Keratinocyte (primary cell): ENCODE data around the gene CHMP2A. TPM values are rescaled to one million over a fixed set of nuclear protein-coding genes. Genes with fewer than 3 reads are reported as not detected.

ENCODE experiments used
- DNase-seq: peaks from one replicate; pipeline ENCODE4 v3.0.0-alpha.2; 2011; ENCODE audit warnings: low read depth, missing footprints, low spot score
- FAIRE-seq: peaks from 2 replicates; lab custom pipeline; 2011; peaks lifted over from hg19 to GRCh38; lab: Jason Lieb, UNC
- H2AFZ ChIP-seq: 2 replicates; pipeline ENCODE4 v1.6.0; 2012; ENCODE audit warnings: low read length, control low read depth, inconsistent platforms; ENCODE audit not compliant: control insufficient read depth
- H3K27ac ChIP-seq: 2 replicates; pipeline ENCODE4 v1.5.1; 2011; ENCODE audit warnings: low read length; ENCODE audit not compliant: control insufficient read depth, insufficient read depth
- H3K27me3 ChIP-seq: 3 replicates; pipeline ENCODE4 v1.6.0; 2011; ENCODE audit warnings: low read length; ENCODE audit not compliant: control insufficient read depth, insufficient read depth; ENCODE audit errors: extremely low read depth
- H3K36me3 ChIP-seq, 2 experiments: 2 replicates in 1 of 2; 3 replicates in 1 of 2; pipeline ENCODE4 v1.5.1; 2011; ENCODE audit warnings: low read length in 2 of 2, mild to moderate bottlenecking in 1 of 2; ENCODE audit not compliant: control insufficient read depth in 2 of 2, insufficient read depth in 2 of 2; ENCODE audit errors: extremely low read depth in 1 of 2
- H3K4me1 ChIP-seq: 3 replicates; pipeline ENCODE4 v1.5.1; 2011; ENCODE audit warnings: low read length; ENCODE audit not compliant: control insufficient read depth, insufficient read depth; ENCODE audit errors: extremely low read depth
- H3K4me2 ChIP-seq: 3 replicates; pipeline ENCODE4 v1.6.0; 2011; ENCODE audit warnings: low read depth, low read length; ENCODE audit not compliant: control insufficient read depth, insufficient read depth; ENCODE audit errors: extremely low read depth
- H3K4me3 ChIP-seq, 3 experiments: fragments of 200-600 bp in 1 of 3; sonication (generic) in 1 of 3; 2 replicates in 2 of 3; 3 replicates in 1 of 3; pipeline ENCODE4 v1.5.1; 2011 to 2016; ENCODE audit warnings: low read length in 3 of 3, mild to moderate bottlenecking in 3 of 3, control low read depth in 2 of 3, inconsistent platforms in 1 of 3, low read depth in 1 of 3, mixed read lengths in 1 of 3, mixed run types in 1 of 3, moderate library complexity in 1 of 3; ENCODE audit not compliant: control insufficient read depth in 2 of 3, insufficient read depth in 2 of 3; ENCODE audit errors: extremely low read depth in 1 of 3
- H3K79me2 ChIP-seq: 2 replicates; pipeline ENCODE4 v1.6.0; 2012; ENCODE audit warnings: low read length; ENCODE audit not compliant: control insufficient read depth, insufficient read depth
- H3K9ac ChIP-seq: 3 replicates; pipeline ENCODE4 v1.6.0; 2011; ENCODE audit warnings: low read length; ENCODE audit not compliant: control insufficient read depth, insufficient read depth; ENCODE audit errors: extremely low read depth
- H3K9me1 ChIP-seq: 3 replicates; pipeline ENCODE4 v1.6.0; 2011; ENCODE audit warnings: low read length; ENCODE audit not compliant: control insufficient read depth, insufficient read depth; ENCODE audit errors: extremely low read depth
- H3K9me3 ChIP-seq: 2 replicates; pipeline ENCODE4 v1.5.1; 2012; ENCODE audit warnings: low read depth, low read length; ENCODE audit not compliant: control insufficient read depth
- H4K20me1 ChIP-seq: 3 replicates; pipeline ENCODE4 v1.6.0; 2011; ENCODE audit warnings: low read length; ENCODE audit not compliant: control insufficient read depth, insufficient read depth; ENCODE audit errors: extremely low read depth
- EZH2 ChIP-seq: IDR thresholded peaks from one replicate; pipeline ENCODE4 v1.6.1; 2012; ENCODE audit warnings: inconsistent platforms, mild to moderate bottlenecking, low read length, moderate library complexity
- dilution Hi-C: fragments of 300-500 bp; cut with MboI; formaldehyde crosslinking; loops from one replicate; pipeline ENCODE4 v1.7.0; 2020; ENCODE audit warnings: low sequenced_read_pairs; ENCODE audit not compliant: extremely low pct_ligation_motif_present
- polyA plus RNA-seq, 5 experiments: library from polyadenylated mRNA; depleted of rRNA in 3 of 5; stranded (reverse) in 3 of 5; stranded (forward) in 1 of 5; unstranded in 1 of 5; fragments of >200 nt; gene quantifications; 1 replicate in 1 of 5; 2 replicates in 3 of 5; 3 replicates in 1 of 5; pipeline versions ENCODE4 v1.2.1 to v1.2.3, GENCODE V29; 2011 to 2012; ENCODE audit warnings: missing spikeins in 2 of 5, low read depth in 1 of 5, low replicate concordance in 1 of 5
- TF ChIP-seq, protein P1 (sequence below), 3 experiments: IDR thresholded peaks in 1 of 3; conservative IDR thresholded peaks in 1 of 3; optimal IDR thresholded peaks in 1 of 3; 2 replicates in 2 of 3; 3 replicates in 1 of 3; pipeline versions ENCODE3 to v1.5.1; 2011; ENCODE audit warnings: low read length in 3 of 3, mild to moderate bottlenecking in 3 of 3, moderate library complexity in 2 of 3, control low read depth in 1 of 3, inconsistent platforms in 1 of 3; ENCODE audit not compliant: insufficient read depth in 2 of 3; ENCODE audit errors: extremely low read depth in 1 of 3

Gene CHMP2A
- polyA plus RNA-seq, 1 donor (not counting 4 experiments of a cell fraction or from before 2014, with no cell fraction given) = 115 TPM

DNA sequence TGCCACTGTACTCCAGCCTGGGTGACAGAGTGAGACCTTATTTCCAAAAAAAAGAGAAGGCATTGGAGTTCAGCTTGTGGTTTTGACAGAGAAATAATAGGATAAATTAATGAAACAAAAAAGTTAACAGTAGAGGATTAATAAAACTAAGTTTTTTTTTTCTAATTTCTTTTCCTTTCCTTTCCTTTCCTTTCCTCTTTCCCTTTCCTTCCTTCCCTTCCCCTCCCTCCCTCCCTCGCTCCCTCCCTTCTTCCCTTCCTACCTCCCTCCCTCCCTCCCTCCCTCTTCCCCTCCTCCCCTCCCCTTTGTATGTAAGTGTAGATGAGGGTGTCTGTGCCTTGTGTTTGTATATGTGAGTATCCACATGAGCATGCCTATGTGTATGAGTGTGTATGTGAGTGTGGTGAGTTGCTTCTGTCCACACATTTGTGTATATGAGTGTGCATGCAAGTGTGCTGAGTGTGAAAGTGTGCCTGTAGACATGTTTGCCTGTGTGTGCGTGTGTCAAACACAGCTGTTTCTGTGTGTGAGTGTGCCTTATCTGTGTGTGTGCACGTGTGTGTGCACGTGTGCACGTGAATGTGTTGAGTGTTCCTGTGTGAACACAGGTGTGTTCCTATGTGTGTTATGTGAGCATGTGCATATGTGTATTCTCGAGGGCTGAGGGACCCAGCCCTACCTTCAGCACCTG, 30.7 kb upstream of the CHMP2A start:
- Histone ChIP-seq H3K4me2 (no peak overlapping the region), H3K79me2 (peaks cover 3% of the 10 kb centered on the region), H3K4me1 (no peaks in the 10 kb centered on the region), H3K27ac (no peak overlapping the region), H3K4me3 (no peak overlapping the region), H3K9me3 (no peaks in the 10 kb centered on the region), H4K20me1 (no peaks in the 10 kb centered on the region), H3K9me1 (peaks cover 2% of the 10 kb centered on the region), H3K27me3 (no peaks in the 10 kb centered on the region), H3K9ac (no peak overlapping the region), H2AFZ (no peak overlapping the region), H3K36me3 (peaks cover 5 to 16% of the 10 kb centered on the region in 2 experiments)
- no peak for DNase-seq
- TF ChIP-seq EZH2 = no peak
- TF ChIP-seq, protein P1, sequence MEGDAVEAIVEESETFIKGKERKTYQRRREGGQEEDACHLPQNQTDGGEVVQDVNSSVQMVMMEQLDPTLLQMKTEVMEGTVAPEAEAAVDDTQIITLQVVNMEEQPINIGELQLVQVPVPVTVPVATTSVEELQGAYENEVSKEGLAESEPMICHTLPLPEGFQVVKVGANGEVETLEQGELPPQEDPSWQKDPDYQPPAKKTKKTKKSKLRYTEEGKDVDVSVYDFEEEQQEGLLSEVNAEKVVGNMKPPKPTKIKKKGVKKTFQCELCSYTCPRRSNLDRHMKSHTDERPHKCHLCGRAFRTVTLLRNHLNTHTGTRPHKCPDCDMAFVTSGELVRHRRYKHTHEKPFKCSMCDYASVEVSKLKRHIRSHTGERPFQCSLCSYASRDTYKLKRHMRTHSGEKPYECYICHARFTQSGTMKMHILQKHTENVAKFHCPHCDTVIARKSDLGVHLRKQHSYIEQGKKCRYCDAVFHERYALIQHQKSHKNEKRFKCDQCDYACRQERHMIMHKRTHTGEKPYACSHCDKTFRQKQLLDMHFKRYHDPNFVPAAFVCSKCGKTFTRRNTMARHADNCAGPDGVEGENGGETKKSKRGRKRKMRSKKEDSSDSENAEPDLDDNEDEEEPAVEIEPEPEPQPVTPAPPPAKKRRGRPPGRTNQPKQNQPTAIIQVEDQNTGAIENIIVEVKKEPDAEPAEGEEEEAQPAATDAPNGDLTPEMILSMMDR (optimal IDR thresholded peaks at IDR 0.05 in 1 of 3, IDR thresholded peaks at IDR 0.05 in 1 of 3, conservative IDR thresholded peaks at IDR 0.05 in 1 of 3; ENCODE audit: extremely low read depth in 1 of 3, insufficient read depth in 2 of 3, low read length in 3 of 3) = no peak
- dilution Hi-C loops = no loop called here
- no peak for FAIRE-seq

- no peaks in the 10 kb centered on the region for H3K9me3 ChIP-seq
- peaks cover 2% of the 10 kb centered on the region for H3K9me1 ChIP-seq
- no peak overlapping the region for H3K27ac ChIP-seq
- no peaks in the 10 kb centered on the region for H3K27me3 ChIP-seq
- H3K4me2 ChIP-seq = no peak overlapping the region
- dilution Hi-C loops = no loop called here
- H3K9ac ChIP-seq = no peak overlapping the region
- DNase-seq = no peak
- no peaks in the 10 kb centered on the region for H3K4me1 ChIP-seq
- no peak for TF ChIP-seq EZH2
- TF ChIP-seq, protein P1 (optimal IDR thresholded peaks at IDR 0.05 in 1 of 3, IDR thresholded peaks at IDR 0.05 in 1 of 3, conservative IDR thresholded peaks at IDR 0.05 in 1 of 3; ENCODE audit: extremely low read depth in 1 of 3, insufficient read depth in 2 of 3, low read length in 3 of 3) = no peak
- no peak overlapping the region for H3K4me3 ChIP-seq
- no peaks in the 10 kb centered on the region for H4K20me1 ChIP-seq
- peaks cover 3% of the 10 kb centered on the region for H3K79me2 ChIP-seq
- H2AFZ ChIP-seq = no peak overlapping the region
- FAIRE-seq = no peak
- H3K36me3 ChIP-seq = peaks cover 5 to 16% of the 10 kb centered on the region in 2 experiments
Measured at GRCh38 chr19:58584498-58585441, 29.9 kb upstream of the CHMP2A start.
